Fibroblast of lung (primary cell): ENCODE data around the gene ANKRD40.

Source experiments
- EZH2 ChIP-seq: IDR thresholded peaks from 2 replicates; pipeline ENCODE4 v1.5.1; 2012; ENCODE audit warnings: low read length, control low read depth, mild to moderate bottlenecking; ENCODE audit errors: missing control alignments
- TF ChIP-seq, protein P1 (sequence below), 2 donors: IDR thresholded peaks in 1 of 2; conservative IDR thresholded peaks in 1 of 2; 1 replicate in 1 of 2; 2 replicates in 1 of 2; pipeline ENCODE4 v1.5.1; 2011 to 2012; ENCODE audit warnings: low read length in 2 of 2, control low read depth in 1 of 2, inconsistent platforms in 1 of 2, low read depth in 1 of 2, mild to moderate bottlenecking in 1 of 2

DNA sequence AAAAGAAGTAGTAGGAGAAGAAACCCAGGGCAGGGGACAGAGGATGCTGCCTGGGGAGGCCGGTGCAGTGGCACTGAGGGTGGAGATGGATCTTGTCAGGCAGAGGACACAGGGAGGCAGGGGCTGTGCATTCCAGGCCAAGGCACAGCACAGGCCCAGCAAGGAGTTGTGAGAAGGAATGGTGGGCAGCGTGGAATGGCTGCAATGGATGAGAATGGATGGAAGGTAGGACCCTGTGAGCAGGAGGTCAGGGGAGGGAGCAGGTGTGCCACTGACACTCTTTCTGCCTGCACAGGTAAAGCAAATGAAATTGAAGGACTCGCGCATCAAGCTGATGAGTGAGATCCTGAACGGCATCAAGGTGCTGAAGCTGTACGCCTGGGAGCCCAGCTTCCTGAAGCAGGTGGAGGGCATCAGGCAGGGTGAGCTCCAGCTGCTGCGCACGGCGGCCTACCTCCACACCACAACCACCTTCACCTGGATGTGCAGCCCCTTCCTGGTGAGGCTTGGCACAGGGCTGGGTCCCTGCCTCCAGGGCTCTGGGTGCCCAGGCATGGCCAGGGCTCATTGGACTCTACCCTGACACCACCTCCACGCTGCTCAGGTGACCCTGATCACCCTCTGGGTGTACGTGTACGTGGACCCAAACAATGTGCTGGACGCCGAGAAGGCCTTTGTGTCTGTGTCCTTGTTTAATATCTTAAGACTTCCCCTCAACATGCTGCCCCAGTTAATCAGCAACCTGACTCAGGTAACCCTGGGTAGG is 40.3 kb downstream of the ANKRD40 start:
- TF ChIP-seq, protein P1, sequence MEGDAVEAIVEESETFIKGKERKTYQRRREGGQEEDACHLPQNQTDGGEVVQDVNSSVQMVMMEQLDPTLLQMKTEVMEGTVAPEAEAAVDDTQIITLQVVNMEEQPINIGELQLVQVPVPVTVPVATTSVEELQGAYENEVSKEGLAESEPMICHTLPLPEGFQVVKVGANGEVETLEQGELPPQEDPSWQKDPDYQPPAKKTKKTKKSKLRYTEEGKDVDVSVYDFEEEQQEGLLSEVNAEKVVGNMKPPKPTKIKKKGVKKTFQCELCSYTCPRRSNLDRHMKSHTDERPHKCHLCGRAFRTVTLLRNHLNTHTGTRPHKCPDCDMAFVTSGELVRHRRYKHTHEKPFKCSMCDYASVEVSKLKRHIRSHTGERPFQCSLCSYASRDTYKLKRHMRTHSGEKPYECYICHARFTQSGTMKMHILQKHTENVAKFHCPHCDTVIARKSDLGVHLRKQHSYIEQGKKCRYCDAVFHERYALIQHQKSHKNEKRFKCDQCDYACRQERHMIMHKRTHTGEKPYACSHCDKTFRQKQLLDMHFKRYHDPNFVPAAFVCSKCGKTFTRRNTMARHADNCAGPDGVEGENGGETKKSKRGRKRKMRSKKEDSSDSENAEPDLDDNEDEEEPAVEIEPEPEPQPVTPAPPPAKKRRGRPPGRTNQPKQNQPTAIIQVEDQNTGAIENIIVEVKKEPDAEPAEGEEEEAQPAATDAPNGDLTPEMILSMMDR (conservative IDR thresholded peaks at IDR 0.05 in 1 of 2, IDR thresholded peaks at IDR 0.05 in 1 of 2; ENCODE audit: low read depth in 1 of 2, low read length in 2 of 2) = no peak
- TF ChIP-seq EZH2 = no peak
